HG02763 (cell line): Measurements from ENCODE around the gene NARS2.
A peak's percentile ranks its signal among the peaks of the same experiment; 100 is the strongest.
"Not testable (repeated sequence)": the region's sequence is repeated elsewhere in the genome, so short reads cannot be mapped to it uniquely, and the experiment has no call there.

Experiments
- ATAC-seq: cut with Tn5 transposase; IDR thresholded peaks from one replicate; pipeline ENCODE4 v1.9.1; 2021; ENCODE audit warnings: mild to moderate bottlenecking, moderate library complexity; ENCODE audit not compliant: unreplicated experiment

The NARS2 gene

GRCh38 chr11:78547931-78548705 lies 26.5 kb downstream of the NARS2 start:
- ATAC-seq, result no peak

GRCh38 chr11:78542007-78542406 lies 32.7 kb downstream of the NARS2 start:
- peak; percentile 63 for ATAC-seq

GRCh38 chr11:78541537-78541936 lies 33.1 kb downstream of the NARS2 start:
- no peak for ATAC-seq

- no peak for ATAC-seq
These were observed 34.4 kb downstream of the NARS2 start for GRCh38 chr11:78540256-78540655.

GRCh38 chr11:78539506-78539905 lies 35.2 kb downstream of the NARS2 start:
- no peak for ATAC-seq

- ATAC-seq, result no peak
These were observed 37.7 kb downstream of the NARS2 start for GRCh38 chr11:78536933-78537332.

- no peak for ATAC-seq
These were observed 38.7 kb downstream of the NARS2 start for GRCh38 chr11:78535920-78536319.

GRCh38 chr11:78535027-78535426 lies 39.6 kb downstream of the NARS2 start:
- ATAC-seq, result no peak

- no peak for ATAC-seq
These were observed 41.3 kb downstream of the NARS2 start for GRCh38 chr11:78533399-78533798.

- no peak for ATAC-seq
These were observed 41.7 kb downstream of the NARS2 start for GRCh38 chr11:78532991-78533390.

- no peak for ATAC-seq
These were observed 48.0 kb downstream of the NARS2 start for GRCh38 chr11:78526497-78527146.

- no peak for ATAC-seq
These were observed 48.9 kb downstream of the NARS2 start for GRCh38 chr11:78525720-78526119.

- ATAC-seq, result no peak
These were observed 54.4 kb downstream of the NARS2 start for GRCh38 chr11:78520230-78520629.

- ATAC-seq, result no peak
These were observed 58.4 kb downstream of the NARS2 start for GRCh38 chr11:78516281-78516680.

GRCh38 chr11:78514922-78515502 lies 59.7 kb downstream of the NARS2 start:
- ATAC-seq, result no peak

GRCh38 chr11:78513085-78513484 lies 61.6 kb downstream of the NARS2 start:
- not testable (repeated sequence) for ATAC-seq

GRCh38 chr11:78510597-78510996 lies 64.1 kb downstream of the NARS2 start:
- no peak for ATAC-seq

- no peak for ATAC-seq
These were observed 64.6 kb downstream of the NARS2 start for GRCh38 chr11:78510025-78510596.

- no peak for ATAC-seq
These were observed 70.0 kb downstream of the NARS2 start for GRCh38 chr11:78504708-78505107.

- ATAC-seq, result no peak
These were observed 70.5 kb downstream of the NARS2 start for GRCh38 chr11:78504181-78504580.

GRCh38 chr11:78499971-78500370 lies 74.7 kb downstream of the NARS2 start:
- no peak for ATAC-seq

- no peak for ATAC-seq
These were observed 77.4 kb downstream of the NARS2 start for GRCh38 chr11:78497293-78497692.
